Tibial nerve (tissue), 3 donors: Measurements from ENCODE around the gene INS.

Experiments used
- POLR2A ChIP-seq, 2 donors: fragments of 450-650 bp; IDR thresholded peaks; one replicate each; pipeline ENCODE4 v1.6.1; 2017; ENCODE audit warnings: antibody characterized with exemption in 2 of 2, mild to moderate bottlenecking in 2 of 2, moderate library complexity in 2 of 2
- TF ChIP-seq, protein P1 (sequence below), 5 experiments: fragments of 200-600 bp in 3 of 5; fragments of 450-650 bp in 2 of 5; sonication (generic) in 3 of 5; IDR thresholded peaks; one replicate each; pipeline ENCODE4 v1.5.1; 2016 to 2019; ENCODE audit warnings: antibody characterized with exemption in 5 of 5, mild to moderate bottlenecking in 3 of 5, moderate library complexity in 2 of 5

- TF ChIP-seq, protein P1, sequence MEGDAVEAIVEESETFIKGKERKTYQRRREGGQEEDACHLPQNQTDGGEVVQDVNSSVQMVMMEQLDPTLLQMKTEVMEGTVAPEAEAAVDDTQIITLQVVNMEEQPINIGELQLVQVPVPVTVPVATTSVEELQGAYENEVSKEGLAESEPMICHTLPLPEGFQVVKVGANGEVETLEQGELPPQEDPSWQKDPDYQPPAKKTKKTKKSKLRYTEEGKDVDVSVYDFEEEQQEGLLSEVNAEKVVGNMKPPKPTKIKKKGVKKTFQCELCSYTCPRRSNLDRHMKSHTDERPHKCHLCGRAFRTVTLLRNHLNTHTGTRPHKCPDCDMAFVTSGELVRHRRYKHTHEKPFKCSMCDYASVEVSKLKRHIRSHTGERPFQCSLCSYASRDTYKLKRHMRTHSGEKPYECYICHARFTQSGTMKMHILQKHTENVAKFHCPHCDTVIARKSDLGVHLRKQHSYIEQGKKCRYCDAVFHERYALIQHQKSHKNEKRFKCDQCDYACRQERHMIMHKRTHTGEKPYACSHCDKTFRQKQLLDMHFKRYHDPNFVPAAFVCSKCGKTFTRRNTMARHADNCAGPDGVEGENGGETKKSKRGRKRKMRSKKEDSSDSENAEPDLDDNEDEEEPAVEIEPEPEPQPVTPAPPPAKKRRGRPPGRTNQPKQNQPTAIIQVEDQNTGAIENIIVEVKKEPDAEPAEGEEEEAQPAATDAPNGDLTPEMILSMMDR (IDR thresholded peaks at IDR 0.05): no peak
- no peak for TF ChIP-seq POLR2A (IDR thresholded peaks at IDR 0.05)
Measured at GRCh38 chr11:2122907-2123627, 37.9 kb downstream of the INS start.
